H1 (cell line): Measurements from ENCODE around the gene MAGOH.

ENCODE experiments used
- CHD2 ChIP-seq: IDR thresholded peaks from 2 replicates; pipeline ENCODE4 v1.6.1; 2012; ENCODE audit warnings: low read length, improper control_type of control experiment
- CHD7 ChIP-seq: fragments of 300-600 bp; sonication (generic); IDR thresholded peaks from 2 replicates; pipeline ENCODE4 v1.7.1; 2012; ENCODE audit warnings: low read length, moderate library complexity, mild to moderate bottlenecking, inconsistent platforms; ENCODE audit not compliant: insufficient replicate concordance
- CTCF ChIP-seq, 3 experiments: IDR thresholded peaks; 1 replicate in 2 of 3; 2 replicates in 1 of 3; pipeline versions ENCODE4 v1.5.1 to v1.6.1; 2011; ENCODE audit warnings: low read length in 3 of 3, mild to moderate bottlenecking in 3 of 3, inconsistent platforms in 2 of 3, low read depth in 1 of 3, moderate library complexity in 1 of 3; ENCODE audit not compliant: insufficient read depth in 1 of 3; ENCODE audit errors: control extremely low read depth in 1 of 3
- E2F6 ChIP-seq: IDR thresholded peaks from 2 replicates; pipeline ENCODE4 v1.6.1; 2012; ENCODE audit warnings: inconsistent platforms
- EP300 ChIP-seq, 2 experiments: IDR thresholded peaks; 1 replicate in 1 of 2; 2 replicates in 1 of 2; pipeline ENCODE4 v1.6.1; 2011 to 2012; ENCODE audit warnings: low read depth in 2 of 2, low read length in 2 of 2, mild to moderate bottlenecking in 2 of 2, borderline replicate concordance in 1 of 2, inconsistent platforms in 1 of 2, moderate library complexity in 1 of 2
- GABPA ChIP-seq: IDR thresholded peaks from 2 replicates; pipeline ENCODE4 v1.6.1; 2011; ENCODE audit warnings: mild to moderate bottlenecking, low read length, moderate library complexity, borderline replicate concordance; ENCODE audit not compliant: insufficient read depth
- POLR2A ChIP-seq, 2 experiments: IDR thresholded peaks; 1 replicate in 1 of 2; 2 replicates in 1 of 2; pipeline ENCODE4 v1.6.1; 2011; ENCODE audit warnings: low read depth in 2 of 2, low read length in 2 of 2, mild to moderate bottlenecking in 2 of 2; ENCODE audit errors: control extremely low read depth in 1 of 2
- RAD21 ChIP-seq, 2 experiments: IDR thresholded peaks in 1 of 2; conservative IDR thresholded peaks in 1 of 2; 2 replicates each; pipeline ENCODE4 v1.6.1; 2011; ENCODE audit warnings: low read depth in 2 of 2, low read length in 2 of 2, improper control_type of control experiment in 1 of 2, inconsistent platforms in 1 of 2, mild to moderate bottlenecking in 1 of 2, moderate library complexity in 1 of 2
- TAF1 ChIP-seq: IDR thresholded peaks from 2 replicates; pipeline ENCODE4 v1.6.1; 2011; ENCODE audit warnings: mild to moderate bottlenecking, low read depth, low read length

- TF ChIP-seq CTCF (IDR thresholded peaks at IDR 0.05; ENCODE audit: control extremely low read depth in 1 of 3, insufficient read depth in 1 of 3, low read depth in 1 of 3, low read length in 3 of 3) (no peak), E2F6 (no peak), RAD21 (IDR thresholded peaks at IDR 0.05 in 1 of 2, conservative IDR thresholded peaks at IDR 0.05 in 1 of 2; ENCODE audit: low read depth in 2 of 2, low read length in 2 of 2) (no peak), CHD2 (no peak), TAF1 (no peak), EP300 (IDR thresholded peaks at IDR 0.05; ENCODE audit: borderline replicate concordance in 1 of 2, low read depth in 2 of 2, low read length in 2 of 2) (no peak), POLR2A (IDR thresholded peaks at IDR 0.05; ENCODE audit: control extremely low read depth in 1 of 2, low read depth in 2 of 2, low read length in 2 of 2) (no peak), GABPA (no peak), CHD7 (no peak)
Observed at GRCh38 chr1:53250325-53250724, 12.0 kb upstream of the MAGOH start.
